ENCODE measurements around the gene SDCCAG8.

- no peak for TF ChIP-seq CTCF (IDR thresholded peaks at IDR 0.05)
- TF ChIP-seq REST (IDR thresholded peaks at IDR 0.05; ENCODE audit: insufficient read depth in 1 of 2, low read depth in 2 of 2, low read length in 1 of 2): no peak
- no peak for TF ChIP-seq POLR2AphosphoS5 (IDR thresholded peaks at IDR 0.05; ENCODE audit: low read depth, low read length)
Observed at GRCh38 chr1:243244432-243244841, 11.4 kb upstream of the SDCCAG8 start.
